Measurements from ENCODE around the gene SMOC2.

DNA sequence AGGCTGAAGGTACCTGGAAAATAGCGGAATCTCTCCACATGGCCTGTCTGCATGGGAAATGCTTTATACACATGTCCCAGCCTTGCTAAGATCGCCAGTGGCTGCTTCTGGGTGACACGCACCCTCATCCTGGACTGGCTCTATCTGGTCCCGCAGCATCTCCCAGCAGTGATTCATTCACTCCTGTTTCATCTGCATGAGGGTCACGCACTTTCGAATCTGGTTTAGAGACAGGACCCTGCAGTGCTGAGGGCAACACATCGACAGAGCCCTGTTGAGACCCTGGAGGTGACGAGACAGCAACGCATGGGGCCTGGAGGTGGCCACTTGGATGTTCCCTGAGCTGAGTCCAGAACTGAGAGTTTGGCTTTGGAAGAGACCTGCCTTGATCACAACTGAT, 136.5 kb downstream of the SMOC2 start:
- TF ChIP-seq, protein P1, sequence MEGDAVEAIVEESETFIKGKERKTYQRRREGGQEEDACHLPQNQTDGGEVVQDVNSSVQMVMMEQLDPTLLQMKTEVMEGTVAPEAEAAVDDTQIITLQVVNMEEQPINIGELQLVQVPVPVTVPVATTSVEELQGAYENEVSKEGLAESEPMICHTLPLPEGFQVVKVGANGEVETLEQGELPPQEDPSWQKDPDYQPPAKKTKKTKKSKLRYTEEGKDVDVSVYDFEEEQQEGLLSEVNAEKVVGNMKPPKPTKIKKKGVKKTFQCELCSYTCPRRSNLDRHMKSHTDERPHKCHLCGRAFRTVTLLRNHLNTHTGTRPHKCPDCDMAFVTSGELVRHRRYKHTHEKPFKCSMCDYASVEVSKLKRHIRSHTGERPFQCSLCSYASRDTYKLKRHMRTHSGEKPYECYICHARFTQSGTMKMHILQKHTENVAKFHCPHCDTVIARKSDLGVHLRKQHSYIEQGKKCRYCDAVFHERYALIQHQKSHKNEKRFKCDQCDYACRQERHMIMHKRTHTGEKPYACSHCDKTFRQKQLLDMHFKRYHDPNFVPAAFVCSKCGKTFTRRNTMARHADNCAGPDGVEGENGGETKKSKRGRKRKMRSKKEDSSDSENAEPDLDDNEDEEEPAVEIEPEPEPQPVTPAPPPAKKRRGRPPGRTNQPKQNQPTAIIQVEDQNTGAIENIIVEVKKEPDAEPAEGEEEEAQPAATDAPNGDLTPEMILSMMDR (IDR thresholded peaks at IDR 0.05), result no peak
- no peak for TF ChIP-seq POLR2A (IDR thresholded peaks at IDR 0.05)
